HEK293T (cell line): ENCODE data around the gene PLD5.

ENCODE experiments used
- BHLHE40 ChIP-seq: fragments of 450-650 bp; IDR thresholded peaks from 2 replicates; pipeline ENCODE4 v1.6.1; 2016; ENCODE audit warnings: mild to moderate bottlenecking, moderate library complexity, borderline replicate concordance
- FOXM1 ChIP-seq: fragments of 450-650 bp; IDR thresholded peaks from 2 replicates; pipeline ENCODE4 v1.6.1; 2017; ENCODE audit warnings: mild to moderate bottlenecking, borderline replicate concordance
- NFRKB ChIP-seq: fragments of 450-650 bp; IDR thresholded peaks from 2 replicates; pipeline ENCODE4 v1.6.1; 2016; ENCODE audit warnings: mild to moderate bottlenecking, moderate library complexity
- SP1 ChIP-seq: fragments of 450-650 bp; IDR thresholded peaks from 2 replicates; pipeline ENCODE4 v1.6.1; 2017

GRCh38 chr1:242083742-242084141 lies 440.8 kb downstream of the PLD5 start:
- TF ChIP-seq SP1 (no peak), NFRKB (no peak), FOXM1 (no peak), BHLHE40 (no peak)
